ENCODE data around the gene LRRC49. TPM values are rescaled to one million over a fixed set of nuclear protein-coding genes. Genes with fewer than 3 reads are reported as not detected.
"Not testable (repeated sequence)": the region's sequence is repeated elsewhere in the genome, so short reads cannot be mapped to it uniquely, and the experiment has no call there.

Gene LRRC49
- total RNA-seq, 1 experiment from 2014 or later: 5.6 TPM

- peaks cover 2% of the 10 kb centered on the region; the same call in 1 of the 2 replicates for H3K27me3 ChIP-seq (ENCODE audit: control insufficient read depth, insufficient read depth, low read length)
Measured at GRCh38 chr15:70857562-70858285, 34.9 kb upstream of the LRRC49 start.

DNA sequence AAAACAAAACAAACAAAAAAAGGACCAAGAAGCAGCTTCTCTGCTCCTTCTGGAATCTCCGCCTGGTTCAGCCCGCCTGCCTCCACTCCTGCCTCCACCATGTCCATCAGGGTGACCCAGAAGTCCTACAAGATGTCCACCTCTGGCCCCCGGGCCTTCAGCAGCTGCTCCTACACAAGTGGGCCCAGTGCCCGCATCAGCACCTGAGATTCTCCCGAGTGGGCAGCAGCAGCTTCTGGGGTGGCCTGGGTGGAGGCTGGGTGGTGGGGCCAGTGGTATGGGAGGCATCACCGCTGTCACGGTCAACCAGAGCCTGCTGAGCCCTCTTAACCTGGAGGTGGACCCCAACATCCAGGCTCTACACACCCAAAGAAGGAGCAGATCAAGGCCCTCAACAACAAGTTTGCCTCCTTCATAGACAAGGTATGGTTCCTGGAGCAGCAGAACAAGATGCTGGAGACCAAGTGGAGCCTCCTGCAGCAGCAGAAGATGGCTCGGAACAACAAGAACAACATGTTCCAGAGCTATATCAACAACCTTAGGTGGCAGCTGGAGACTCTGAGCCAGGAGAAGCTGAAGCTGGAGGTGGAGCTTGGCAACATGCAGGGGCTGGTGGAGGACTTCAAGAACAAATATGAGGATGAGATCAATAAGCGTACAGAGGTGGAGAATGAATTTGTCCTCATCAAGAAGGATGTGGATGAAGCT lies 33.9 kb upstream of the LRRC49 start:
- H3K4me3 ChIP-seq (ENCODE audit: insufficient read depth, low read depth, low read length); DNase-seq; H3K36me3 ChIP-seq (replicated peaks; ENCODE audit: control insufficient read depth, insufficient read depth, low read length); H3K27me3 ChIP-seq (ENCODE audit: control insufficient read depth, insufficient read depth, low read length): not testable (repeated sequence)

More at GRCh38 chr15:70857562-70858285, 34.9 kb upstream of the LRRC49 start:
- Histone ChIP-seq H3K36me3 (replicated peaks; ENCODE audit: control insufficient read depth, insufficient read depth, low read length) (no peaks in the 10 kb centered on the region), H3K4me3 (ENCODE audit: insufficient read depth, low read depth, low read length) (no peak overlapping the region)
- no peak for DNase-seq

GRCh38 chr15:70859322-70859908 lies 33.2 kb upstream of the LRRC49 start:
- Histone ChIP-seq H3K27me3 (ENCODE audit: control insufficient read depth, insufficient read depth, low read length) (peaks cover 2% of the 10 kb centered on the region; the same call in 1 of the 2 replicates), H3K36me3 (replicated peaks; ENCODE audit: control insufficient read depth, insufficient read depth, low read length) (no peaks in the 10 kb centered on the region), H3K4me3 (ENCODE audit: insufficient read depth, low read depth, low read length) (no peak overlapping the region)
- DNase-seq: no peak

- Histone ChIP-seq H3K27me3 (ENCODE audit: control insufficient read depth, insufficient read depth, low read length) (peaks cover 2% of the 10 kb centered on the region; the same call in 1 of the 2 replicates), H3K36me3 (replicated peaks; ENCODE audit: control insufficient read depth, insufficient read depth, low read length) (no peaks in the 10 kb centered on the region), H3K4me3 (ENCODE audit: insufficient read depth, low read depth, low read length) (no peak overlapping the region)
- no peak for DNase-seq
Measured at GRCh38 chr15:70859998-70860397, 32.6 kb upstream of the LRRC49 start.

GRCh38 chr15:70863450-70864218 lies 29.0 kb upstream of the LRRC49 start:
- Histone ChIP-seq H3K27me3 (ENCODE audit: control insufficient read depth, insufficient read depth, low read length) (no peaks in the 10 kb centered on the region), H3K36me3 (replicated peaks; ENCODE audit: control insufficient read depth, insufficient read depth, low read length) (no peaks in the 10 kb centered on the region), H3K4me3 (ENCODE audit: insufficient read depth, low read depth, low read length) (no peak overlapping the region)
- DNase-seq: no peak

DNA sequence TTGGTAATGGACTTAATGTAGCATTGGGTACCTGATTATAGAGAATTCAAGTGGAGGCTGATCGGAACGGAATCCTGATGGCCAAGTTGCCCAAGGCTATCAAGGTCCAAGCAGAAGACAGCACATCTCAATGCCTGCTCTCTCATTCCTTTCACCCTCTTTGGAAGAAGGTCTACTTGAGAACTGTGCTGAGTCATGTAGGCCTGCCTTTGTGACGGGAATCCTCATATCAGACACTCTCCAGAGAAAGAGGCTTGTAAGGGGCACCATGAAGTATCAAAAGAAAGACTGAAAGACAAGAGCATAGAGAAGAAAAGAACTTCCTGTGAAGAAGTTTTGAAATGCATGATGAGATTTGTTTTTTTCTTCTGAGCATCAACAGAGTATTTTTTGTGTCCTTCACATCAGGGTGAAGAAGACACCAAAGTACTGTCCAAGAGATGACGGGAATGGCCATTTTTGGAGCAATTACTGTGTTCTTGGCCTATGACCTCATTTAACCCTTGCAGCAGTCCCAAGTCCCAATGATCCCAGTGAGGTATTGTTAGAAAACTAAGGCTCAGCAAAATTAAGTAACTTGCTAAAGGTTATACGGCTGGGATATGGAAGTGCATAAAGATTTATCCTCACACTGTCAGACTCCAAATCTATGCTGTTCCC lies 25.5 kb upstream of the LRRC49 start:
- H3K27me3 ChIP-seq (ENCODE audit: control insufficient read depth, insufficient read depth, low read length): no peaks in the 10 kb centered on the region
- H3K4me3 ChIP-seq (ENCODE audit: insufficient read depth, low read depth, low read length): no peak overlapping the region
- no peak for DNase-seq
- no peaks in the 10 kb centered on the region for H3K36me3 ChIP-seq (replicated peaks; ENCODE audit: control insufficient read depth, insufficient read depth, low read length)

DNA sequence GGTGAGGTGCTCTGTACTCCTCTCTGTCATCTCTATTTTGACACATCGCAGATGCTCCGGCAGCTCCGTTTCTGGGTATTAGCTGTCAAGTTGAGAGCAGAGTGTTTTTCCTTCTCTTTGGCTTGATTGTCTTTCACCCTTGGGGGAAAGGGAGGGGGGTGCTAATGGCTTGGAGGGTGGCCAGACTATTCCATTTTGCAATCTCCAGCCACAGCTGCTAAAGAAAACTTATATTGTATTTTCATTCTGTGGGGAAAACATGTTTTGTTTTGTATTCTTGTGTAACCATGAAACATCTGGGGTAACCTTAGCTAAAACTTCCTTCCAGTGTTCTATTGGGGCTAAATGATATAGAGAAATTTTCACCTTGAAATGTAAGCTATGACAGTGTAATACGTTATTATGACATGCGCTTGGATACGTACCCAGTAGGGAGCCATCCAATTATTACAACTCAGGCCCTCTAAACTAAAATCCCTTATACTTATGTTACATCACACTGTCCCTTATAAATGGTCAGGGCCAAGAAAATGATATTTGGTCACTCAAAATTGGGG lies 24.6 kb upstream of the LRRC49 start:
- Histone ChIP-seq H3K36me3 (replicated peaks; ENCODE audit: control insufficient read depth, insufficient read depth, low read length) (no peaks in the 10 kb centered on the region), H3K4me3 (ENCODE audit: insufficient read depth, low read depth, low read length) (no peak overlapping the region), H3K27me3 (ENCODE audit: control insufficient read depth, insufficient read depth, low read length) (no peaks in the 10 kb centered on the region)
- no peak for DNase-seq

- H3K4me3 ChIP-seq (ENCODE audit: insufficient read depth, low read depth, low read length): no peak overlapping the region
- DNase-seq: no peak
- H3K27me3 ChIP-seq (ENCODE audit: control insufficient read depth, insufficient read depth, low read length): no peaks in the 10 kb centered on the region
- H3K36me3 ChIP-seq (replicated peaks; ENCODE audit: control insufficient read depth, insufficient read depth, low read length): no peaks in the 10 kb centered on the region
Measured at GRCh38 chr15:70869346-70869745, 23.3 kb upstream of the LRRC49 start.

DNA sequence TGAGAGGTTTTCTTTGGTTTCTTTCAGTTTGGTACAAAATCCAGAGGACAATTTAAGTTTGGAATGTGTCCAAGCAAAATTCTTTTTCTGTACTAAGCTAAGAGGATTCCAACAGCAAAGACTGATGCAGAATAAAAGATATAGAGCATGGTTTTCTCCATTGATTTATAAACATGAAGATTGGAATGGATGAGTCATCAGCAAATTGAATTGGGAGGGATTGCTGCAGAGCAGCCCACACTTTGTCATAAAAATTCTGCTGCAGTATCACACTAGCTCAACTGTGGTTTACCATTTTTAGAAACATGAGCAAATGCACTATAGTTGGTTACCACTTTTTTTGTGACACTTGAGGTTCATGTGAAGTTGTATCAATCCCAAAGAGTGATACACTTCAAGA lies 22.6 kb upstream of the LRRC49 start:
- H3K4me3 ChIP-seq (ENCODE audit: insufficient read depth, low read depth, low read length): no peak overlapping the region
- no peaks in the 10 kb centered on the region for H3K36me3 ChIP-seq (replicated peaks; ENCODE audit: control insufficient read depth, insufficient read depth, low read length)
- DNase-seq: no peak
- H3K27me3 ChIP-seq (ENCODE audit: control insufficient read depth, insufficient read depth, low read length): no peaks in the 10 kb centered on the region

DNA sequence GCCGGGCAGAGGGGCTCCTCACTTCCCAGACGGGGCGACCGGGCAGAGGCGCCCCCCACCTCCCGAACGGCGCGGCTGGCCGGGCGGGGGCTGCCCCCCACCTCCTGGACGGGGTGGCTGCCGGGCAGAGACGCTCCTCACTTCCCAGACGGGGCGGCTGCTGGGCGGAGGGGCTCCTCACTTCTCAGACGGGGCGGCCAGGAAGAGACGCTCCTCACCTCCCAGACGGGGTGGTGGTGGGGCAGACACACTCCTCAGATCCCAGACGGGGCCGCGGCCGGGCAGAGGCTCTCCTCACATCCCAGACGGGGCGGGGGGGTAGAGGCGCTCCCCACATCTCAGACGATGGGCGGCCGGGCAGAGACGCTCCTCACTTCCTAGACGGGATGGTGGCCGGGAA lies 21.1 kb upstream of the LRRC49 start:
- H3K4me3 ChIP-seq (ENCODE audit: insufficient read depth, low read depth, low read length); H3K36me3 ChIP-seq (replicated peaks; ENCODE audit: control insufficient read depth, insufficient read depth, low read length); DNase-seq; H3K27me3 ChIP-seq (ENCODE audit: control insufficient read depth, insufficient read depth, low read length): not testable (repeated sequence)

- Histone ChIP-seq H3K4me3 (ENCODE audit: insufficient read depth, low read depth, low read length) (no peak overlapping the region), H3K36me3 (replicated peaks; ENCODE audit: control insufficient read depth, insufficient read depth, low read length) (no peaks in the 10 kb centered on the region), H3K27me3 (ENCODE audit: control insufficient read depth, insufficient read depth, low read length) (no peaks in the 10 kb centered on the region)
- DNase-seq: no peak
Measured at GRCh38 chr15:70873232-70874054, 19.2 kb upstream of the LRRC49 start.

- Histone ChIP-seq H3K36me3 (replicated peaks; ENCODE audit: control insufficient read depth, insufficient read depth, low read length) (no peaks in the 10 kb centered on the region), H3K4me3 (ENCODE audit: insufficient read depth, low read depth, low read length) (no peak overlapping the region)
- no peak for DNase-seq
Measured at GRCh38 chr15:70875001-70875782, 17.4 kb upstream of the LRRC49 start.

DNA sequence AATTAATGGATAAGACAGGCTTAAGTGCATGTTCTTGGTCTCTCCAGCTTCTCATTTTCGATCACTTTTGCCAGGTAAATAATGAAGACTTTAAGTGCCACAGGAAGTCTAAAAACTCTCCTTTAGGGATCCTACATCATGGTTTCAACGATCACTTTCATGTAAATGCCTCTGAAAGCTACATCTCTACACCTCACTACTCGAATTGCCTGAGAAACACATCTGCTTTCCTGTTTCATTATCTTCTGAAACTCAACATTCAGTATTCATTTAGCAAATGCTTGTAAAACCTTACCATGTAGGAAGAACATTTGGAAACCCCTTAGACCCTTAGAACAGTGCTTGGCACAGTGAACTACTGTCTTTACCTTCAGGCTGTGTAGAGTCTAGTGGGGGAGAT lies 16.6 kb upstream of the LRRC49 start:
- Histone ChIP-seq H3K27me3 (ENCODE audit: control insufficient read depth, insufficient read depth, low read length) (no peaks in the 10 kb centered on the region), H3K36me3 (replicated peaks; ENCODE audit: control insufficient read depth, insufficient read depth, low read length) (no peaks in the 10 kb centered on the region), H3K4me3 (ENCODE audit: insufficient read depth, low read depth, low read length) (no peak overlapping the region)
- DNase-seq: no peak

More at GRCh38 chr15:70875001-70875782, 17.4 kb upstream of the LRRC49 start:
- no peaks in the 10 kb centered on the region for H3K27me3 ChIP-seq (ENCODE audit: control insufficient read depth, insufficient read depth, low read length)
